Measurements from ENCODE around the gene IMP3. TPM values are rescaled to one million over a fixed set of nuclear protein-coding genes. Genes with fewer than 3 reads are reported as not detected.
A peak's percentile ranks its signal among the peaks of the same experiment; 100 is the strongest.

The IMP3 gene
- total RNA-seq, 6 experiments from 2014 or later = 37.7 to 192 (median 44.4) TPM

- no peak overlapping the region for H3K27ac ChIP-seq
- 80% methylated on average over 1 of the region's 14 CpGs for WGBS (ENCODE audit: insufficient coverage, low coverage, low lambda C conversion rate, missing lambda C conversion rate)
- H3K36me3 ChIP-seq = no peaks in the 10 kb centered on the region
- H3K4me1 ChIP-seq = peaks cover 0 to 19% (median 8%) of the 10 kb centered on the region in 4 donors
- H3K4me3 ChIP-seq = no peak overlapping the region
- no peaks in the 10 kb centered on the region for H3K9me3 ChIP-seq
- no peaks in the 10 kb centered on the region for H3K27me3 ChIP-seq
- DNase-seq (no peak), ATAC-seq (no peak)
- TF ChIP-seq CTCF (IDR thresholded peaks at IDR 0.05) = no peak
- no peak for TF ChIP-seq POLR2A (IDR thresholded peaks at IDR 0.05)
- intact Hi-C loops (cut with DNase I) = no loop called here
These were observed 29.3 kb upstream of the IMP3 start for GRCh38 chr15:75669191-75669878.

GRCh38 chr15:75666823-75667501, 26.9 kb upstream of the IMP3 start:
- intact Hi-C loops (cut with DNase I) = no loop called here
- Histone ChIP-seq H3K9me3 (no peaks in the 10 kb centered on the region), H3K27ac (peak overlapping the region in 1 of 3 donors; percentile 29), H3K4me3 (no peak overlapping the region), H3K4me1 (peaks cover 0 to 30% (median 16%) of the 10 kb centered on the region in 4 donors), H3K27me3 (no peaks in the 10 kb centered on the region), H3K36me3 (no peaks in the 10 kb centered on the region)
- no CpG with 5 or more reads among the region's 15 CpGs for WGBS (ENCODE audit: insufficient coverage, low coverage, low lambda C conversion rate, missing lambda C conversion rate)
- ATAC-seq (peak in 1 of 4 donors; percentile 22), DNase-seq (peak in 1 of 3 donors; percentile 30)
- TF ChIP-seq POLR2A (IDR thresholded peaks at IDR 0.05) = no peak
- TF ChIP-seq CTCF (IDR thresholded peaks at IDR 0.05) = no peak

GRCh38 chr15:75663931-75664421, 24.0 kb upstream of the IMP3 start:
- H3K9me3 ChIP-seq = no peaks in the 10 kb centered on the region
- H3K27ac ChIP-seq = peak overlapping the region in 2 of 3 donors; percentile 36 to 47
- peaks cover 0 to 2% (median 0%) of the 10 kb centered on the region in 4 donors for H3K36me3 ChIP-seq
- H3K4me3 ChIP-seq = no peak overlapping the region
- peak in 1 of 3 donors; percentile 44 for DNase-seq
- no peaks in the 10 kb centered on the region for H3K27me3 ChIP-seq
- intact Hi-C loops (cut with DNase I) = no loop called here
- peaks cover 0 to 46% (median 23%) of the 10 kb centered on the region in 4 donors for H3K4me1 ChIP-seq
- ATAC-seq = peak; percentile 55 to 62 (median 60)
- WGBS (ENCODE audit: insufficient coverage, low coverage, low lambda C conversion rate, missing lambda C conversion rate) = 33% methylated on average over 10 of the region's 11 CpGs
- TF ChIP-seq POLR2A (IDR thresholded peaks at IDR 0.05) = no peak

DNA sequence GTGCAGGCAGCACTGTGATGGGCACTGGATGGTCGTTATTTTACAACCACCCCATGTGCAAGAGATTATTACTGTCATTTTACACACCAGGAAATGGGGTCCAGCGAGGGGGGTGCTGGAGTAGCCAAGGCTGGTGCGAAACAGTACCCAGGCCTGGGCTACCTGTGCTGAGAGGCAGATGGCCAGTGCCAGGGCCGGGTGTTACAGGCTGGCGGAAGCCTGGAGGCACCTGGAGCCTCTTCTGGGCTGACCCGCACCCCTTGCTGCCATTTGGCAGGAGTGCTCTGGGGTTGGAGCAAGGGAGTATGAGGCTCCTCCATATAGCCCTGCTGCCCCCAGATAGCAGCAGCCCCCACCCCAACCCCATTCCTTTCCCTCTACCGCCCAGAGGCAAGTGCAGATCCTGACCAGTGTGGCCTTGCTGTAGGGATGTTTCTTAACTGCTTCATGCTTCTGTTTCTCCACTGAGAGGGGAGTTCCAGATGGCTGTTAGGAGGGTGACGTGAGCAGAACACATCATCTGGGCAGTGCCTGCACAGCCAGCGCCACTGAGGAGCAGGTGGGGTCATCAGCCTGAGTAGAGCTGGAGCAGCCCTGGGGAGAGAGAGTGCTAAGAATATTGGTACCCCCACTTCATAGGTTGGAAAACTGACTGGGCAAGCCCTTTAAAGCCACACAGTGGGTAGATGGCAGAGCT, 22.9 kb upstream of the IMP3 start:
- H3K27me3 ChIP-seq = no peaks in the 10 kb centered on the region
- intact Hi-C loops (cut with DNase I) = no loop called here
- H3K4me1 ChIP-seq = peaks cover 0 to 46% (median 23%) of the 10 kb centered on the region in 4 donors
- ATAC-seq = no peak
- no peak for DNase-seq
- WGBS (ENCODE audit: insufficient coverage, low coverage, low lambda C conversion rate, missing lambda C conversion rate) = 80% methylated on average over 6 of the region's 9 CpGs
- TF ChIP-seq POLR2A (IDR thresholded peaks at IDR 0.05) (no peak), CTCF (IDR thresholded peaks at IDR 0.05) (no peak)
- no peak overlapping the region for H3K27ac ChIP-seq
- H3K9me3 ChIP-seq = no peaks in the 10 kb centered on the region
- no peak overlapping the region for H3K4me3 ChIP-seq
- H3K36me3 ChIP-seq = peaks cover 0 to 5% (median 1%) of the 10 kb centered on the region in 4 donors
